Colon (tissue), 2 donors: Measurements from ENCODE around the gene BICD1.

Experiments used
- FAIRE-seq: peaks from 2 replicates; lab custom pipeline; 2012; peaks lifted over from hg19 to GRCh38; lab: Jason Lieb, UNC
- donor health status: control.
- donor health status: control.

The BICD1 gene

GRCh38 chr12:32402946-32403345 is 296.3 kb downstream of the BICD1 start:
- no peak for FAIRE-seq

- FAIRE-seq, result no peak
These were observed 301.1 kb downstream of the BICD1 start for GRCh38 chr12:32407795-32408194.

GRCh38 chr12:32413412-32413811 is 306.8 kb downstream of the BICD1 start:
- no peak for FAIRE-seq

GRCh38 chr12:32418221-32418620 is 311.6 kb downstream of the BICD1 start:
- FAIRE-seq, result no peak

- no peak for FAIRE-seq
These were observed 312.4 kb downstream of the BICD1 start for GRCh38 chr12:32418903-32419519.

- FAIRE-seq, result no peak
These were observed 312.9 kb downstream of the BICD1 start for GRCh38 chr12:32419520-32419960.

- no peak for FAIRE-seq
These were observed 313.7 kb downstream of the BICD1 start for GRCh38 chr12:32420356-32420755.

- no peak for FAIRE-seq
These were observed 316.9 kb downstream of the BICD1 start for GRCh38 chr12:32423559-32423958.

- FAIRE-seq, result no peak
These were observed 324.4 kb downstream of the BICD1 start for GRCh38 chr12:32431025-32431424.
